NCI-H2029 treated with DMSO at 0.1 percent for 48 hours (cell line): Measurements from ENCODE around the gene ZGPAT.

ENCODE experiments used
- DNase-seq: peaks from one replicate; lab custom pipeline; 2025; lab: John Stamatoyannopoulos, UW

The ZGPAT gene

DNA sequence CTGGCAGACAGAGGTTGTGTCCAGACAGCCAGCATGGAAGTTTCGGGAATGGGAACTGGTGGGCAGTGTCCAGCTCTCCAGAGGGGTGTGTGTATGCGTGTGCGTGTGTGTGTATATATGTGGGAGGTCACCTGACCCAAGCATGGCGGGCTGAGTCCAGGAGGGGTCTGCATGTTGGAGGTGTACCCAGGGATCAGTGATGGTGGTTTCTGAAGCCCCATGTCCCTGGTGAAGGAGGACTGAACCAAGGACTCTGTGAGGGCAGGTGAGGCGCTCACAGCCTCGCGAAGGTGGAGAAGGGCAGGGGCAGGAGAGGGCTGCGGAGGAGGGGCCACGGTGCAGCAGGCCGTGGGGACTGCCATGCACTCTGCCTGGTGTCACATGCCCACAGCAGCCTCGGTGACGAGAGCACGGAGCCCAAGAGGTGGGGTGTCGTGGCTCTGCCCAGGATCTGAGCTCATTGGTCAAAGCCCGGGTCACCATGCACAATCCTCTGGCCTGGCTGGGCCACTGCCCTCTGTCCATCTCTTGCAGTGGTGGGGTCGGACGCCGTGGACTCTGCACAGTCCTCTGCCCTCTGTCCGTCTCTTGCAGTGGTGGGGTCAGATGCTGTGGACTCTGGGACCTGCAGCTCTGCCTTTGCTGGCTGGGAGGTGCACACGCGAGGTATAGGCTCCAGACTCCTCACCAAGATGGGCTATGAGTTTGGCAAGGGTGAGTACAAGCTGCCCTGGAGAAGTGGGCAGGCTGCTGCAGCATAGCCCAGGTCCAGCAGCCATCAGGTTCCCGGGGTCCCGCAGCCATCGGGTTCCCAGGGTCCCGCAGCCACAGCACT is 26.5 kb downstream of the ZGPAT start:
- DNase-seq: no peak

DNA sequence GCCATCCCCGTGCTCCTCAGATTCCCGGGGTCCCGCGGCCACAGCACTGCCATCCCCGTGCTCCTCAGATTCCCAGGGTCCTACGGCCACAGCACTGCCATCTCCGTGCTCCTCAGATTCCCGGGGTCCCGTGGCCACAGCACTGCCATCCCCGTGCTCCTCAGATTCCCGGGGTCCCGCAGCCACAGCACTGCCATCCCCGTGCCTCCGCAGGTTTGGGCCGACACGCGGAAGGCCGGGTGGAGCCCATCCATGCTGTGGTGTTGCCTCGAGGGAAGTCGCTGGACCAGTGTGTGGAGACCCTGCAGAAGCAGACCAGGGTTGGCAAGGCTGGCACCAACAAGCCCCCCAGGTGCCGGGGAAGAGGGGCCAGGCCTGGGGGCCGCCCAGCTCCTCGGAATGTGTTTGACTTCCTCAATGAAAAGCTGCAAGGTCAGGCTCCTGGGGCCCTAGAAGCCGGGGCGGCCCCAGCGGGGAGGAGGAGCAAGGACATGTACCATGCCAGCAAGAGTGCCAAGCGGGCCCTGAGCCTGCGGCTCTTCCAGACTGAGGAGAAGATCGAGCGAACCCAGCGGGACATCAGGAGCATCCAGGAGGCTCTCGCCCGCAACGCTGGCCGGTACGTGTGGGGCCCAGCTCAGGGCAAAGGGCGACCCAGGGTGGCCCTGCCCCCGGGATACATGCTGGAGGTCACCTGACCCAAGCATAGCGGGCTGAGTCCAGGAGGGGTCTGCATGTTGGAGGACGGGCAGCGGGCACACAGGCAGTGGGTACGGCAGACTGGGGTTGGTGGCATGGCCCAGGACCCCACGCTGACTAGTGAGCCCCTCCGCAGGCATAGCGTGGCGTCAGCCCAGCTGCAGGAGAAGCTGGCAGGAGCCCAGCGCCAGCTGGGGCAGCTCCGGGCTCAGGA is 27.4 kb downstream of the ZGPAT start:
- no peak for DNase-seq

DNA sequence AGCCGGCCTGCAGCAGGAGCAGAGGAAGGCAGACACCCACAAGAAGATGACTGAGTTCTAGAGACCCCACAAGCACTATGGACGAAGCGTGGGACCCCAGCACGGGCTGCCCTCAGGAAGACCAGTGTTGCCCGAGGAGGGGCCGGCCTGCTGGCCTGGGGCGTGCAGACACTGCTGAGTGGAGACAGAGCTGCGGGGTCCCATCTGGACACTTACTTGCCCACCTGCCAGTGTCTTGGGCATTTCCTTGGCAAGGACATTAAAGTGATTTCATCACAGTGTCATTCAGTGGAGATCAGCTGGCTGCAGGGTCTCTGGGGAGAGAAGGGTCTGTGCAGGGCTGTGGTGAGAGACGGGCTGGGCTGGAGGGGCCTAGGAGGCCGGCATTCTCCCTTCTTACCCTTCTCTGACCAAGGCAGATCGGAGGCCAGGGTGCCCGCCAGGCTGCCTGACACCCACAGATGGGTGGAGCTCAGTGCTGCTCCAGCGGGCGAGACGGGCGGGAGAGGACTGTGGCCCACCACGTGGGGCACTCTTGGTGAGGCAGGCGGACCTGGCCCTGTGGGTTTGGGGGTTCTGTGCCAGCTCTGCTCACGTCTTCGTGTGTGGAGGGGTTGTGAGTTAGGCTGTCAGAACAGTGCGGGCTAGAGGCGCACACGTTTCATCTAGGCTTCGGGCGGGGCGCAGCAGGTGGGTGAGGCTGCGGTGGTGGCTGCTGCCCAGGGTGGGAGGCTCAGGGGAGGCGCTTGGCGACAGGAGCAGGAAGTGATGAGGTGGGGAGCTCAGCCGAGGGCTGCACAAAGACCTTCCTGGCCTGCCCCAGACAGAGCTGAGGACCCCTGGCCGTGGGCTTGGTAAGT is 28.2 kb downstream of the ZGPAT start, which contains the start of gene LIME1:
Gene LIME1 (plus strand): TSS at position 806 of the 860 bp plus-strand sequence. CDS start 886 bp downstream, outside the sequence.
- DNase-seq: no peak

DNA sequence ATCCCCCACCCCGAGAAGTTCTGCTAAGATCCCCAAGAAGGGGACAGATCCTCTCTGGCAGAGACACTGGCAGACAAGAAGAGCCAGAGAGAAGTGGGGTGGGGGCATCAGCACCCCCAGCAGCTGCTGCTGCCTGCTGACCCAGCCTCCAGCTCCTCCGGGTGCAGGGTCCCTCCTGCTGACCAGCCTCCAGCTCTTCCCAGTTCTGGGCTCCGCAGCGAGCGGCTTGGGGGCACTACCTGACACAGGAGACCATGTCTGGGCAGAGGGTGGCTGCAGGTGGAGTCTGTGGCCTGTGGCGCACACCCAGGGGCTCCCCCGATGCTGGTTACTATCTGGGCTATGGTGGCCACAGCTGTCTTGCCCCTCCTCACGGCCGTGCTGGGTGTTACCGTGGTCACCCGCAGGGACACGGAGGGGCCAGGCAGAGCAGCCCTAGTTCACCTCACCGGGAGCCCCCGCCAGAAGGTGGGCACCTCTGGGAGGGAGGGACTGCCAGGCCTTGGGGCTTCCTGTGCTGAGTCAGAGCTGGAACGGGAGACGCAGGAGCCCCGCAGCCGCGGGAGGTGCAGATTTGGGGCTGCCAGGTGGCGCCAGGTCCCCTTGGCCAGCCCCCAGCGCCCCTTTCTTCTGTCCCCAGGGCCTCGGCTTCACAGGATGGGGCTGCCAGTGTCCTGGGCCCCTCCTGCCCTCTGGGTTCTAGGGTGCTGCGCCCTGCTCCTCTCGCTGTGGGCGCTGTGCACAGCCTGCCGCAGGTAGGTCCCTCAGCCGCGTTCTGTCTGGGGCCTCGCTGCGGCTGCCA is 29.3 kb downstream of the ZGPAT start:
- no peak for DNase-seq

DNA sequence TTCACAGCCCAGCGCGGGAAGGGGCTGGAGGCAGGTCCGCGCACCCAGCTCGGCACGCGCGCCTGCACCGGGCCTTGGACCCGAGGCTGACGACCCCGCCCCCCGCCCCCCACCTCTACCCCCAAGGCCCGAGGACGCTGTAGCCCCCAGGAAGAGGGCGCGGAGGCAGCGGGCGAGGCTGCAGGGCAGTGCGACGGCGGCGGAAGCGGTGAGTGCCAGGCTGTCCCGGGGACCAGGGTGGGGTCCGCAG is 29.8 kb downstream of the ZGPAT start:
- DNase-seq: no peak

DNA sequence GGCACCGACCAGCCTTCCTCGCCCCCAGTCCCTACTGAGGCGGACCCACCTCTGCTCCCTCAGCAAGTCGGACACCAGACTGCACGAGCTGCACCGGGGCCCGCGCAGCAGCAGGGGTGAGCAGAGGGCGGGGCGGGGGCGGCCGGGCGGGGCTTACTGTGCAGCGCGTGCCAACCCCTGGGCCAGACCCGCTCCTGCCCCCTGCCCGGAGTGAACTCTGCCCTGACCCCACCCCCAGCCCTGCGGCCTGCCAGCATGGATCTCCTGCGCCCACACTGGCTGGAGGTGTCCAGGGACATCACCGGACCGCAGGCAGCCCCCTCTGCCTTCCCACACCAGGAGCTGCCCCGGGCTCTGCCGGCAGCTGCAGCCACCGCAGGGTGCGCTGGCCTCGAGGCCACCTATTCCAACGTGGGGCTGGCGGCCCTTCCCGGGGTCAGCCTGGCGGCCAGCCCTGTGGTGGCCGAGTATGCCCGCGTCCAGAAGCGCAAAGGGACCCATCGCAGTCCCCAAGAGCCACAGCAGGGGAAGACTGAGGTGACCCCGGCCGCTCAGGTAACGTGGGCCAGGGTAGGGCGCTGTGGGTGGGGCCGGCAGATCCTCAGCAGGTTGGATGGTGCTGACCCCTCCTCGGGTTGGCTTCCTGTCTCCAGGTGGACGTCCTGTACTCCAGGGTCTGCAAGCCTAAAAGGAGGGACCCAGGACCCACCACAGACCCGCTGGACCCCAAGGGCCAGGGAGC is 30.3 kb downstream of the ZGPAT start:
- DNase-seq: no peak

DNA sequence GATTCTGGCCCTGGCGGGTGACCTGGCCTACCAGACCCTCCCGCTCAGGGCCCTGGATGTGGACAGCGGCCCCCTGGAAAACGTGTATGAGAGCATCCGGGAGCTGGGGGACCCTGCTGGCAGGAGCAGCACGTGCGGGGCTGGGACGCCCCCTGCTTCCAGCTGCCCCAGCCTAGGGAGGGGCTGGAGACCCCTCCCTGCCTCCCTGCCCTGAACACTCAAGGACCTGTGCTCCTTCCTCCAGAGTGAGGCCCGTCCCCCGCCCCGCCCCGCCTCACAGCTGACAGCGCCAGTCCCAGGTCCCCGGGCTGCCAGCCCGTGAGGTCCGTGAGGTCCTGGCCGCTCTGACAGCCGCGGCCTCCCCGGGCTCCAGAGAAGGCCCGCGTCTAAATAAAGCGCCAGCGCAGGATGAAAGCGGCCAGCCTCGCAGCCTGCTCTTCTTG is 30.9 kb downstream of the ZGPAT start:
- no peak for DNase-seq

DNA sequence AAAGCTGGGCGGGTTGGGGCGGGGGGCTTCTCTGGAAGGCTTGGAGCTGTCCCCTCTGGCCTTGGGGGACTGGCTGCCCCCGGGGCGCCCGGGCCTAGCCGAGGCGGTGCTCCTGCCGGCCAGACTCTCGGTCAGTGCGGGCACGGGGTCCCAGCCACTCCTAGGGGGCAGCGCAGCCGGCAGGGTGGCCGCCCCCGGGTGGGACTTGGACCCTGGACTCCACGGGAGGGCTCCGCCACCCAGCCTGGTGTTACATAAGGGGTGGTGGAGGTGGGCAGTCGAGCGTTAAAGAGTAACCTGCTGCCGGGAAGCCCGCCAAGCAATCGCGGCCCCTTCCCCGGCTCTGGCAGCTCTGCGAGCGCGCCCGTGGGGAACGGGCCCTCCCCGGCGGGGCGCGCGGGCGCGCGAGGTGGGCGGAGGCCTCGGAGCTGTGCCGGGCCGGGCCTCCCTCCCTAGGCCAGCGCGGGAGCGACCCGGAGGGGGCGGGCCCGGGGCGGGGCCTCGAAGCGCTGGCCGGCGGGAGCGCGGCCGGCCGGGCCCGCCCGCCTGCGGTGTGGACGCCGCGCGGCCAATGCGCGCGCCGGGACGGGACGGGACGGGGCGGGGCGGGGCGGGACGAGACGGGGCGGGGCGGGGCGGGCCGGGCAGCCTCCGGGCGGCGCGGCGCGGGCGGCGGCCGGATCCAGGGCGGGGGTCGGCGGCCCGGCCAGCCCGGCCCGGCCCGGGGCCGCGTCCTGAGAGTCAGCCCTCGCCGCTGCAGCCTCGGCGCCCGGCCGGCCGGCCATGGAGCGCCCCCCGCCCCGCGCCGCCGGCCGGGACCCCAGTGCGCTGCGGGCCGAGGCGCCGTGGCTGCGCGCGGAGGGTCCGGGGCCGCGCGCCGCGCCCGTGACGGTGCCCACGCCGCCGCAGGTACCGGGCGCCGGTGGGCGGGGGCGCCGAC is 31.6 kb downstream of the ZGPAT start, which contains the start of gene SLC2A4RG:
Gene SLC2A4RG (plus strand): TSS at position 647 of the 940 bp plus-strand sequence. CDS start 137 bp downstream, at position 784.
- no peak for DNase-seq

DNA sequence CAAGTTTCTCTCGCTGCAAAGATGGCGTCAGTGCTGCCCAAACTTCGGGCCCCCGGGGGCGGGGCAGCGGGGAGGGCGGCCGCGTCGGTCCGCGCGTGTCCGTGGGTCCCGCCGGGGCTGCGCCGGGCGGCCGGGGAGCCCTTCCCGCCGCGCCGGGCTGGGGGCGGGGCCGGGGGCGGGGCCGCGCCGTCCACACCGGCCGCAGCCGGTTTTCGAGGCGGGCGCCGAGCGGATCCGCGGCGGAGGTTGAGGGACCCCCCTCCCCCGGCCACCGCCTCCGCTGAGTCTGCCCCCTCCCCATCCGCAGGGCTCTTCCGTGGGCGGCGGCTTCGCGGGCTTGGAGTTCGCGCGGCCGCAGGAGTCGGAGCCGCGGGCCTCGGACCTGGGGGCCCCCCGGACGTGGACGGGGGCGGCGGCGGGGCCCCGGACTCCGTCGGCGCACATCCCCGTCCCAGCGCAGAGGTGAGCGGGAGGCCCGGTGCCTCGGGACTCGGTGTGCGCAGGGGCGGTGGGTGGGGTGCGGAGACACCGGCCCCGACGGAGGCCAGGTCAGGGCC is 32.3 kb downstream of the ZGPAT start:
- no peak for DNase-seq

DNA sequence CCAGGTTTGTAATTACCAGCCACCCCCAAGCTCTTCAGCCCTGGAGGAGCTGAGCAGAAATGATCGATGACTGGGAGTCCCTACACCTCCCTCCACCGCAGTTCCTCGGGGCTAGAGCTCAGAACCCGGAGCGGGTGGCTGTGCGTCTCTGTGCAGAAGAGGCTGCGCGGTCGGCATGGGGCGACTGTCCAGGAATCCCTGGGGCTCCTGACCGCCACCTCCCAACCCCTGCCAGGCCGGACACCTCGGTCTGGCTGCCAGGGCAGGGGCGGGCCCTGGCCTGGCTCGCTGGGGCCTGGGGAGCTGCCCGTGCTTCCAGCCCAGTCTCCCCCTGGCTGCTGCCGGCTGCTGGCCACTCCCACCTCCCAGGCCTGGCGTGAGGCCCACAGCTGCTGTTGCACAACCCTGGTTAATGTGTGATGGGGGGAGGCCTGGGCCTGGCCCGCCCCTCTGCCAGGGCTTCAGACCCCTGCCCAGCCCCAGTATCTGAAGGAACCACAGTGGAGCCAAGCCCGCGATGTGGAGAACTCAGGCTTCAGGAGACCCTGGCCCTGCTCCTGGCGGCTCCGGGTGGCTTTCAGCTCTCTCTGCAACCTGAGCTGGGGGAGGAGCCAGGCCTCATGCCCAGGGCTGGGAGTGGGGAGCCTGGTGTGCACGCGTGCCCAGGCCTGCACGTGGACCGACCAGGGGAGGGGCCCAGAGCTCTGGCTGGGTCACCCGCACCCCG is 33.0 kb downstream of the ZGPAT start:
- DNase-seq: peak; percentile 10

DNA sequence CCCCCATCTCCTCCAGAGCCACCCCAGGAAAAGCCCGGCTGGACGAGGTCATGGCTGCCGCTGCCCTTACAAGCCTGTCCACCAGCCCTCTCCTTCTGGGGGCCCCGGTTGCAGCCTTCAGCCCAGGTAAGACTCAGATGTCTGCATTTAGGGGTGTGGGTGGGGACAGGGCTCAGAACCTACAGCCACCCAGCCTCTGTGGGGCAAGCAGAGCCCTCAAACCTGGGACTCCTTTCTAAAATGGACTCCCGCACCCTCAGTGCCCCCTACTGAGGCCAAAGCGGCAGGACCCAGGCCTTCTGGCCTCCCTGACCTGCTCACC is 33.5 kb downstream of the ZGPAT start:
- no peak for DNase-seq

DNA sequence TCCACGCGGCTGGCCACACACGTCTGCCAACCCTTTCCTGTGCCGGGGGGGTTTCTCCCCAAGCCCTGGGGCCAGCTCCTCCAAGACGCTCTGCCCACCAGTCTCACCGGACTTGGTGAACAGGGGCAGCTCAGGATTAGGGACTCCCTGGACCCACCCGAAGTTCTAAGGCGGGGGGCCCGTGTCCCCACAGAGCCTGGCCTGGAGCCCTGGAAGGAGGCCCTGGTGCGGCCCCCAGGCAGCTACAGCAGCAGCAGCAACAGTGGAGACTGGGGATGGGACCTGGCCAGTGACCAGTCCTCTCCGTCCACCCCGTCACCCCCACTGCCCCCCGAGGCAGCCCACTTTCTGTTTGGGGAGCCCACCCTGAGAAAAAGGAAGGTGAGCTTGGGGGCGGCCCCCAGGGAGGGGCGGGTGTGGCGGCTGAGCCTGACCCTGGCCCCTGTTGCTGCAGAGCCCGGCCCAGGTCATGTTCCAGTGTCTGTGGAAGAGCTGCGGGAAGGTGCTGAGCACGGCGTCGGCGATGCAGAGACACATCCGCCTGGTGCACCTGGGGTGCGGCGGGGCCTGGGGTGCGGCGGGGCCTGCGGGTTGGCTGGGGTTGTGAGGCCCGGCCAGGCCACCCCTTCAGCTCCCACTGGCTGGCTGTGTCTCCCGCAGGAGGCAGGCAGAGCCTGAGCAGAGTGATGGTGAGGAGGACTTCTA is 34.0 kb downstream of the ZGPAT start:
- DNase-seq: no peak

DNA sequence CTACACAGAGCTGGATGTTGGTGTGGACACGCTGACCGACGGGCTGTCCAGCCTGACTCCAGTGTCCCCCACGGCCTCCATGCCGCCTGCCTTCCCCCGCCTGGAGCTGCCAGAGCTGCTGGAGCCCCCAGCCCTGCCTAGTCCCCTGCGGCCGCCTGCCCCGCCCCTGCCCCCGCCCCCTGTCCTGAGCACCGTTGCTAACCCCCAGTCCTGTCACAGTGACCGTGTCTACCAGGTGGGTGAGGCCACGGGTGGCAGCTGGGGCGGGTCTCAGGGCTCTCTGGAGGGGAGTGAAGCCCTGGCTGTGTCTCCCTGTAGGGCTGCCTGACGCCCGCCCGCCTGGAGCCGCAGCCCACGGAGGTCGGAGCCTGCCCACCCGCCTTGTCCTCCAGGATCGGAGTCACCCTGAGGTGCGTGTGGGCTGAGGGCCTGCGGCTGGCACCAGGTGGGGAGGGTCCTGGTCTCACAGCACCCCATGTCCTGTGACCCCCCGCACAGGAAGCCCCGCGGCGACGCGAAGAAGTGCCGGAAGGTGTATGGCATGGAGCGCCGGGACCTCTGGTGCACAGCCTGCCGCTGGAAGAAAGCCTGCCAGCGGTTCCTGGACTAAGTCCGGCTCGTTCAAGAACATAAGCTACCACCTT is 34.7 kb downstream of the ZGPAT start:
- no peak for DNase-seq

DNA sequence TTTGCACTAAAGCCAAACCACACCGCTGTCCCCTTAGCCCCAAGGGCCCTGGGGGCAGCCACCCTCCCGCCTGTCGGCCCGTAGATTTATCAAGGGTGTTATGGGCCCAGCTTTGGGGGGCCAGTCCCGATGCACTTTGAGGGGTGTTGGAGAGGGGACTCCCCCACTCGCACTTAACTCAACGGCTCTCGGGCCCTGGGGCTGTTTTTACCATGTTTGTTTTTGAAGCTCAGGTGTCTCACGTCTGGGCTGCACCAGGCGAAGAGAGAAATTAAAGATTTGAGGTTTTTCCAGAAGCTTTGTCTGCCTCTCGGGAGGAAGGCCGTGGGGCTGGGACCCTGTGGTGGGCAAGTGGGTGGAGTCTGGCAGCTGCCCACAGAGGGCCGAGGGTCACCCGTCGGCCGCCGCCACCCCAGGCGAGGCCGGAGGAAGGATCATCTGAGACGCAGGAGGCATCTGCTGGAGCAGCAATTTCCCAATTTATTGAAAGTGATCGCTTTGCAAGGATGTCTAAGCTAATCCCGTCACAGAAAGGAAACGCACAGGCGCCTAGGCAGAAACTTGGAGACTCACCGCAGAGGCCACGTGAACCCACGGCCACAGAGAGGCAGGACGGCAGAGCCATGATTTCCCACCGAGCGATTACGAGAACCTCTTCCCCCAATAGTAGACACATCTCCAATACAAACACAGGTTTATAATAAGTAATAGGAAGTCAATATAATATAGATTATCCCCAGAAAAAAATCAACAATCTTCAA is 35.6 kb downstream of the ZGPAT start:
- DNase-seq: no peak

DNA sequence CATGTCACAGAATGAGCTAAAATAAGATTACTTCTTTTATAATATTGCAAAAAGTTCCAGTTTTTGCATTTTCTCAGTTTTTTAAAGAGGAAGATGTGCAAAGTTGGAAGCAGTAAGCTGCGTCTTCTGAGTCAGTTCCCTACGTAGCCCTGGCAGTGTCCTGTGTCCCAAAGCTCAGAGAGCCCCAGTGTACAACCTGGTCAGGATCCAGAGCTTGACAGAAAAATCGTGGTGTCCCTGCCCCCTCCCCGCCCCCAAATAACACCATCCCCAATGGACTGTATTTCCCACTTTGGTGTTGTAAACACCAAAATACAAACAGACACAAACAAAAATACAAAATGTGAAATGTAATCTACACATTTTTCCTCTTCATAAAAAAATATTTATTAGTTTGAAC is 36.3 kb downstream of the ZGPAT start:
- no peak for DNase-seq

DNA sequence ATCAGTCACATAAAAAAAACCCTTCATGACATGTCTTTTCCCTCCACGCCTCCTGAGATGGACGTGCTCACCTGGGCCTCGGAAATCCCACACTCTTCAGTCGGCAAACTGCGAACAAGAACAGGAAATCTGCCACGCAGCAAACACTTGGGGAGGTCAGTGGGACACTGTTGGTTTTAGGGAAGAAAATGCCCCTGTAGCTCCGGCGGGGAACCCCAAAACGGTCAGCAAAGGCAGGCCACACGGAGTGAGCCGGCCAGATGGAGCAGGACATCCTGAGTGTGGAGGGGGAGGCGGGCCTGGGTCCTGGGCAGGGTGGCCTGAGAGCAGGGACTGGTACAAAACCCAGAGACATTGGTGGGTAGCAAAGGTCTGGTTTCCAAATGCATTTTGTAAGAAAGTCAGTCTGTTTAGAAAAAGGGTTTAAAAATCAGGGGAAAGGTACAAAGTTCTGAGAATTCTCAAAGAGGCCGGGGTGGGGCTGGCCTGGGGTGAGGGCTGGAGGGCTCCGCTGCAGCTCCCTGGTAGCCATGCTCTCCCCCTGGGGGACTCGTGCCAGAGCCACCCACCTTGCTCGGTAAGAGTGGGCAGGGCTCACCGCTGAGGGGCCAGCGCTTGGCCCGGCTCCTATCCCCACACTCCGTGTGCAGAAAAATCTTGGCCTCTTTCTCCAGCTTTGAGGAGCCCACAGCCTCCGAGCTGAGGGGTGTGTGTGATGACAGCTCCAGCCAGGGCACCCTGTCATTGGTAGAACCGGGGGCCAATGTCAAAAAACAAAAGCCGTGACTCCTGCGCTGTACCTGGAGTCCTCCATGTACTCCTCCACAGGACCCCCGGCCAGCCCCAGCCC is 37.0 kb downstream of the ZGPAT start:
- DNase-seq: no peak
